Testis (tissue), 3 donors: ENCODE data around the gene ADARB1. TPM values are rescaled to one million over a fixed set of nuclear protein-coding genes. Genes with fewer than 3 reads are reported as not detected.

ENCODE experiments used
- DNase-seq: peaks from one replicate; pipeline ENCODE4 v3.0.0-alpha.2; 2019
- H3K27ac ChIP-seq, 2 donors: fragments of 200-600 bp; sonication (generic); one replicate each; pipeline ENCODE4 v1.5.1; 2019
- H3K27me3 ChIP-seq: fragments of 200-600 bp; sonication (generic); one replicate; pipeline ENCODE4 v1.5.1; 2019
- H3K36me3 ChIP-seq: fragments of 200-600 bp; sonication (generic); one replicate; pipeline ENCODE4 v1.5.1; 2017; ENCODE audit warnings: low read depth; ENCODE audit errors: missing control alignments
- H3K4me1 ChIP-seq: fragments of 200-600 bp; sonication (generic); one replicate; pipeline ENCODE4 v1.5.1; 2019
- H3K4me3 ChIP-seq, 2 donors: fragments of 200-600 bp; sonication (generic); one replicate each; pipeline ENCODE4 v1.5.1; 2017 to 2019
- H3K9me3 ChIP-seq: fragments of 200-600 bp; sonication (generic); one replicate; pipeline ENCODE4 v1.5.1; 2017
- CTCF ChIP-seq, 3 experiments: fragments of 450-650 bp in 2 of 3; fragments of 200-600 bp in 1 of 3; sonication (generic) in 1 of 3; IDR thresholded peaks; one replicate each; pipeline ENCODE4 v1.5.1; 2016 to 2019; ENCODE audit warnings: antibody characterized with exemption in 3 of 3, mild to moderate bottlenecking in 2 of 3, moderate library complexity in 1 of 3
- POLR2A ChIP-seq: fragments of 450-650 bp; IDR thresholded peaks from one replicate; pipeline ENCODE4 v1.6.1; 2017; ENCODE audit warnings: antibody characterized with exemption, mild to moderate bottlenecking, moderate library complexity
- WGBS, 2 donors: methylation state at CpG; one replicate each; pipeline ENCODE4 v1.1.5; 2018; 5-methylcytosine and 5-hydroxymethylcytosine counted together
- intact Hi-C: fragments of 100-400 bp; cut with DNase I; formaldehyde crosslinking; loops from one replicate; pipeline ENCODE4 v1.15.1; 2023; ENCODE audit warnings: low total_unique reads
- polyA plus RNA-seq: library from polyadenylated mRNA; stranded (reverse); fragments of 350-450 nt; fragmentation: Illumina TruSeq; extraction: RNeasy Lipid Tissue Mini Kit (QIAGEN cat#74804); gene quantifications from one replicate; pipeline ENCODE4 v1.2.3, GENCODE V29; 2014; ENCODE audit warnings: low read depth, low replicate concordance; ENCODE audit not compliant: insufficient read depth
- total RNA-seq, 2 donors: library from RNA; depleted of rRNA; stranded (reverse); fragments of >200 nt; gene quantifications; one replicate each; pipeline ENCODE4 v1.2.3, GENCODE V29; 2016

ADARB1 gene
- total and polyA plus RNA-seq, 3 donors from 2014 or later, result 17.6 to 23.0 (median 17.6) TPM

GRCh38 chr21:45054227-45054926 is 20.0 kb upstream of the ADARB1 start:
- Histone ChIP-seq H3K27me3 (no peaks in the 10 kb centered on the region), H3K4me1 (no peaks in the 10 kb centered on the region), H3K36me3 (no peaks in the 10 kb centered on the region), H3K4me3 (no peak overlapping the region), H3K27ac (no peak overlapping the region), H3K9me3 (no peaks in the 10 kb centered on the region)
- 73% methylated on average over 18 of the region's 18 CpGs for WGBS, 2 donors
- intact Hi-C loops, result no loop called here
- no peak for DNase-seq
- TF ChIP-seq CTCF (IDR thresholded peaks at IDR 0.05) (no peak), POLR2A (no peak)

- Histone ChIP-seq H3K27ac (no peak overlapping the region), H3K27me3 (no peaks in the 10 kb centered on the region), H3K4me3 (no peak overlapping the region), H3K9me3 (no peaks in the 10 kb centered on the region), H3K36me3 (no peaks in the 10 kb centered on the region), H3K4me1 (no peaks in the 10 kb centered on the region)
- intact Hi-C loops, result no loop called here
- DNase-seq, result no peak
- TF ChIP-seq CTCF (IDR thresholded peaks at IDR 0.05) (no peak), POLR2A (no peak)
- 84% methylated on average over 19 to 37 of the region's 37 CpGs for WGBS, 2 donors
Observed at GRCh38 chr21:45054927-45055612, 19.3 kb upstream of the ADARB1 start.

- WGBS, 2 donors, result 83 to 84% methylated on average over 4 to 16 of the region's 16 CpGs
- Histone ChIP-seq H3K4me1 (no peaks in the 10 kb centered on the region), H3K27me3 (no peaks in the 10 kb centered on the region), H3K9me3 (no peaks in the 10 kb centered on the region), H3K36me3 (no peaks in the 10 kb centered on the region), H3K27ac (no peak overlapping the region), H3K4me3 (no peak overlapping the region)
- no peak for DNase-seq
- intact Hi-C loops, result no loop called here
- TF ChIP-seq POLR2A, result no peak
- no peak for TF ChIP-seq CTCF (IDR thresholded peaks at IDR 0.05)
Observed at GRCh38 chr21:45055861-45056260, 18.5 kb upstream of the ADARB1 start.

GRCh38 chr21:45056296-45056904 is 18.0 kb upstream of the ADARB1 start:
- intact Hi-C loops, result no loop called here
- H3K9me3 ChIP-seq, result no peaks in the 10 kb centered on the region
- TF ChIP-seq POLR2A (no peak), CTCF (IDR thresholded peaks at IDR 0.05) (no peak)
- H3K27ac ChIP-seq, result no peak overlapping the region
- no peaks in the 10 kb centered on the region for H3K4me1 ChIP-seq
- no peaks in the 10 kb centered on the region for H3K27me3 ChIP-seq
- no peaks in the 10 kb centered on the region for H3K36me3 ChIP-seq
- WGBS, 2 donors, result 80 to 81% methylated on average over 22 of the region's 22 CpGs
- H3K4me3 ChIP-seq, result no peak overlapping the region
- DNase-seq, result no peak
